Skin epidermis (tissue), 12 donors: ENCODE data around the gene FAM210A.
A peak's percentile ranks its signal among the peaks of the same experiment; 100 is the strongest.

Experiments used
- H3K27ac ChIP-seq, 21 experiments: fragments of 200-600 bp; sonication (generic) in 11 of 21; one replicate each; pipeline ENCODE4 v1.5.0; 2020; ENCODE audit warnings: mild to moderate bottlenecking in 3 of 21, inconsistent platforms in 2 of 21, moderate library complexity in 2 of 21
- H3K4me3 ChIP-seq, 7 experiments: fragments of 200-600 bp; sonication (generic) in 2 of 7; one replicate each; pipeline ENCODE4 v1.5.0; 2020; ENCODE audit warnings: inconsistent platforms in 2 of 7, mild to moderate bottlenecking in 2 of 7, moderate library complexity in 1 of 7

The FAM210A gene

DNA sequence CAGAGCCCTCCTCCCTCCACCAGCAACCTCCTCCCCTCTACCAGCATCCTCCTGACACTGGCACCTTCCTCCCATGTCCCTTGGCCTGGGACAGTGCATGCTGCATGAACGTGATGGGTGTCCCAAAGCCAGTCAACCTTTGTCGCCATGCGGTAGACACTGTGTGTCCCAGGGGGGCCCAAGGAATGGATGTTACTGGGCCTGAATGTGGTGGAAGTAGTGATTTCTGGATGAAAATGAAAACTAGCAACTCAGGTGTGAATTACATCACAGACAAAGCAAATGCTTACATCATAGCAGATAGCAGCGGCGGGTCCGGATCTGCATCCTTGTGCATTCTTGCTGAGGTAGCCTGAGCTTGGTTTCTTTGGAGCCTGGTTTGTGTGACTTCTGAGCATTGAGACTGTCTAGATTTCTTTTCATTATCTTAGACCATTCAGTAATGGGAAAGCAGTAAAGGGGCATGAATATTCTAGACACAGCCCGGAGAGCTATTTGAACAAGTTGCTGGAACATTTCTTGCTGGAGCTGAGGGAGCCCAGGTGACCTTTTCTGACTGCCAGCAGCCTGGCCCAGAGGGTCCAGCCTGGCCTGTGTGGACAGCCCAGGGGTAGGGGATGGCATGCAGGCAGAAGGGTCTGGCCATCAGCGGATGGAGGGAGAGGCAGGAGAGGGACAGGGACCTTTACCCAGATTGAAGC, 100.4 kb downstream of the FAM210A start:
- Histone ChIP-seq H3K4me3 (no peak overlapping the region), H3K27ac (peak overlapping the region in 1 of 21 experiments; percentile 19)

DNA sequence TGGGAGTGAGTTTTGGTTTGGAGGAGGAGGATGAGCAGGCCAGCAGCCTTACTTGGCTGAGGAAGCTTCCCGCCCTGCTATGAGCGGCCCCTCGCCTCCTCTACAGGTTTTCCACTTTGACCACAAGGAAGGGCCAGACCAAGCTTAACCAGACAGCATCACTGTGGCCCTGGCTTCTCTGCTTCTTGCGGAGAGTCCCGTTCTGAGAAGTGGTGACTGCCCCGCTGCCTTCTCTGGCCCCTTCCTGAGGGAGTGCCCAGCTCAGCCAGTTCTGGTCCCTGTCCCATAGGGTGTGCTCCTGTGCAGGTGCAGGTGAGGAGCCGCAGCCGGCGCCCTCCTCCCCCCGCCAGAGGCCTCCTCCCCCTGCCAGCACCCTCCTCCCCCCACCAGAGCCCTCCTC, 101.0 kb downstream of the FAM210A start:
- H3K4me3 ChIP-seq: no peak overlapping the region
- no peak overlapping the region for H3K27ac ChIP-seq

DNA sequence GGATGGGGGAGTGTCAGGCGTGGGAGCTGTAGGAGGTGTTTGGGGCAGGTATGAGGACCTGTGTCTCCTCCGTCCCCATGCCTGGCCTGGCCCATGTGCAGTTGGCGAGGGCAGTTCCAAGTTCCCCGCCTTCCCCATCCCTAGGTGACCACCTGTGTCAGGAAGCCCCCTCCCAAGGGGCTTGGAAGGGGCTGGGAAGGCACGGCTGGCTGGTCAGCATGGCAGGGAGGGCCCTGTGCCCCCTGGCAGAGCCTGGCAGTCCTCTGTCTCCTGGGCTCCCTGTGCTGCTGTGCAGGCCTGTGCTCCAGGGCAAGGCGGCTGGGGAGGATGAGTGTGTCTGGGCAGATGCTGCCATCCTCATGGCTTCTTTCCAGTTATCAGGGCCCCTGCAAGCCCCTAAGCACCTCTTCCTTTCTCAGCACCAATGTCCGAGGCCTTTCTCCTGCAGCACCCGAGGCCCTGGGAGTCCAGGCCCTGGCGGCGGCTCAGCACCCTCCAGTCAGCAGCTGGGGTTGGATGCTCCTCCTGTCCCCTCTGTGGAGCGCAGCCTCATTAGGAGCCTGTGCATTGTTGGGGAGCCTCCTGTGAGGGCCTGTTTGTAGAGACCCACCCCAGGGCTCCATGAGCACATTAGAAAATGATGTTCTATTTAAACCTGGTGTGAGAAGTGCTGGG, 101.7 kb downstream of the FAM210A start:
- H3K4me3 ChIP-seq: no peak overlapping the region
- peak overlapping the region in 1 of 21 experiments; percentile 5 for H3K27ac ChIP-seq

DNA sequence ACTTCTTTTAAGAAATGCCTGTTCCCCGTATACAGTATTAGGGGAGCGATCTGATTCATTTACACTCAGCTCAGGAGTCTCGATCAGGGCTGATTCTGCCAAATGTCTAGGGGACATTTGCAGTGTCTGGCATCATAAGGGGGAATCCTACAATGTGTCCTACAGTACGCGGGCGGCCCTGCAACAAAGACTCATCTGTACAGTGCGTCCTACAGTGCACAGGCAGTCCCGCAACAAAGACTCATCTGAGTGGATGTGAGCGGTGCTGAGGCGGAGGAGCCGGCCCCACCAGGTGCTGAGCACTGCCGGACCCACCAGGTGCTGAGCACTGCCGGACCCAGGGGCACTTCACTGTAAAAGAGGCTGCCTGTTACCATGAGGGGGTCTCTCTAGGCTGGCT, 102.5 kb downstream of the FAM210A start:
- Histone ChIP-seq H3K4me3 (no peak overlapping the region), H3K27ac (no peak overlapping the region)

DNA sequence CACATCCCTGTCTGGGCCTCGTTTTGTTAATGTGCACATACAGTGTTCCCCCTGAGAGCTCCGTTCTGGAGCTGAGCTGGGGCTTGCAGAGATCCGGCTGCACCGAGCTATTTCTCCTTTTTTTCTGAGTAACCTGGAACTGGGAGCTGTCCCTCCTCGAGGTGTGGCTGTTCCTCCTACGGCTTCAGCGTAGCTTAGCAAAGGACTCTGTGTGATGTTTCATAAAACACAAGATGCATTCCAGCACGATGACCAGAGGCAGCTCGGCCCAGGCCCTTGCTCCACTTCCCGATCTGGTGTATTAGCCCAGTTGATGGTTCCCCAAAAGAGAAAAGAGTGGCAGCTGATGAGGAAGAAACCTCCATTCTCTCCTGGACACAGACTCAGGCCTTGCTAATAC, 103.0 kb downstream of the FAM210A start:
- no peak overlapping the region for H3K27ac ChIP-seq
- no peak overlapping the region for H3K4me3 ChIP-seq

DNA sequence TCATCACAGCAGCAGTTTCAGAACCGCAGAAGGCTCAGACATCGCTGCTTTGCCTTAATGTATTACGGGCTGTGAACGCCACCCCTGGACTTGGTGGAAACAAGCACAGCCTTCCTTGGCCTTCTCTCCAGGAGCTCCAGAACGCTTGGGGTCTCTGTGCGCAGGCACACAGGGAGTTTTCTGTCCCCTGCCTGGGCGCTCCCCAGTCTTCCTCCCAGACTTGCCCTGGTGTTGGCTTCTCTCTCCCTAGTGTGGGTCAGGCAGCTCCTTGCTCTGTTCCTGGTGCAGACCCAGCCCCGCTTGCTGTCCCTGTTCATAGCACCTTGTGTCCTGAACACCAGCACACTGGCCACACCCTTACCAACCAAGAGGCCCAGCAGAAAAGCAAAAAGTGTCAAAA, 103.6 kb downstream of the FAM210A start:
- Histone ChIP-seq H3K27ac (no peak overlapping the region), H3K4me3 (no peak overlapping the region)

DNA sequence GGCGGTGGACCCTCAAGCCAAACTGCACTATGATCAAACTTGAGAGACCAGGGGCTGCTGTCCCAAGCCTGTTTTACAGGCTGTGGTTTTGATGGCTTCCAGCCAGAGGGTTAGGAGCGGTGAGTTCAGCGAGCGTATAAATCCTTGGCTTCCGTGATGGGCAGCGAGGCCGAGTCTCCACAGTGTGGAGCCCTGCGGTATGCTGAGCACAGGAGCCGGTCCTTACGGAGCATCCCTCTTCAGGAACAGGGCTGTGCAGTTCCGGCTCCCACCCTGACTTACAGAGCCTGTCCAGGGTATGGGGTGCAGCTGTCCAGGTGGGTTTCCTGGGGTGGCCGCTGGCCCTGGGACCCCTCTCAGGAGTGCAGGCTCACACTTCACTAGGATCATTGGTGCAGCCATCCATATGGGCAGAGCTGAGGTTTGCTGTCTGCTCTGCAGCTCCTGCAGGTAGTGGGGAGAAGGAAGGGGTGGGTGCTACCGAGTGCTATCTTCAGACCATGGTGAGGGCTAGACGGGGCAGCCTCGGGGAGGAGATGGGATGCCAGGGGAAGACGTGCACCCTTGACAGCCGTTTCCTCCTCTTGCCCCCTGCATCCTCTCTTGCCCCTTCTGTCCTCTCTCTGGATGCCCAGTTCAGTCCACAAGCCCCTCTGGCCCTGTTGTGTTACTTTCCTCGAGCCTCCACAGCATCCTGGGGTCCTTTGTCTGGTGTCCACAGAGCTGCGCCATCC, 104.3 kb downstream of the FAM210A start:
- H3K4me3 ChIP-seq: no peak overlapping the region
- H3K27ac ChIP-seq: no peak overlapping the region

DNA sequence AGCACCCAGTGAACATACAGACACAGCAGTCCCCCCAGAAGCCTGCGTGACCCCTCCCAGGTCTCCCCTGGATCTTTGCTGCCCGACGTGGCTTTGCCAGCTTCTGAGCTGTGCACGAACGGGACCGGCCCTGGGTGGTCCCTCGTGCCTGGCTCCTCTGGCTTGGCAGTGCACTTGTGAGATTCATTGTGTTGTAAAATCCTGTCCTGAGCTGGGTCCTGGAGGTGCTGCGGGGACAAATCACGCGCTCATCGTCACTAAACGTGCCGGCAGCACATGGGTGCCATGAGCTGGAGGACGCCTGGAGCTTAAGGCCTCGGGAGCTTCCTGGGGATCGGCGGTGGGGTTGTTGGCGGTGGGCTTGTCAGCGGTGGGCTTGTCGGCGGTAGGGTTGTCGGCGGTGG, 104.9 kb downstream of the FAM210A start:
- Histone ChIP-seq H3K27ac (no peak overlapping the region), H3K4me3 (no peak overlapping the region)

DNA sequence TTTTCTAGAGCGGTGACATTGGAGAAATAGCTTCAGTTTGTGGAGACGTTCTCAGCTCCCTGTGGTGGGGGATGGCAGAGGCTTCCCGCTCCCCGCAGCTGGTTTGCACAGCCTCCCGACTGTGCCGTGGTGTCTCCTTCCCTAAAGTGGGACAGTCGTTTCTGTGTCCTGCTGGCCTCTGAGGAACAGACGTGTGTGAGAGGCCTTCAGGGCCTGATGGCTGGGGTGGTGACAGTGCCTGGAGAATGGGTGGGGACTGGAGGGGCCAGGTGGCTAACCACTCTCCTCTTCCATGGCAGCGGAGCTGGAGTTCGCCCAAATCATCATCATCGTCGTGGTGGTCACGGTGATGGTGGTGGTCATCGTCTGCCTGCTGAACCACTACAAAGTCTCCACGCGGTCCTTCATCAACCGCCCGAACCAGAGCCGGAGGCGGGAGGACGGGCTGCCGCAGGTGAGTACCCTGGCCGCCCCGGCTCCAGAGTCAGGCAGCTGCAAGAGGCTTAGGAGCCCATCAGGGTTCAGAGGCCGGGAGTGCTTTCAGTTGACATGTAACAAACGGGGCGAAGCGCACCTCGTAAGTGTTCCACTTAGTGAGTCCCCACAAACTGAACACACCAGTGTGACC, 105.4 kb downstream of the FAM210A start:
- Histone ChIP-seq H3K27ac (no peak overlapping the region), H3K4me3 (no peak overlapping the region)

DNA sequence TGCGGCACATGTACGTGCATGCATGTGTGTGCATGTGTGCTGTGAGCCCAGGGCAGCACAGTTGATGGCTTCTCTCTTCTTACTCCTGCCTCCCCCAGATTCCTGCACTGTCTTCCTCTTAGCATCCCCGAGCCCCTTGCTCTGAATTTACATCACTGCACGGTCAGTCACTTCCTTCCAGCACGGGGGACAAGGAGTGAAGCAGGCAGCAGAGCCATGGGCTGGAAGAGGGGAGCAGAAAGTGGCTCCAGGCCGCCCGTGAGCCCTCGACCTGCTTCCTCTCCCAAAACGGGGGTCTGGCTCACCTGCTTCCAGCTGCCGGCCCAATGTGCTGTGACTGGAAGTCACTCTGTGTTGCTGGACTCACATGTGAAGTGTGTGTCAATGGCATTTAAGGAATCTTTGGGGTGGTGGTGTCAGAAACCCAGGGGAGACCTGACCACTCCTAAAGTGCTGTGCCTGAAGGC, 106.1 kb downstream of the FAM210A start:
- no peak overlapping the region for H3K27ac ChIP-seq
- no peak overlapping the region for H3K4me3 ChIP-seq

DNA sequence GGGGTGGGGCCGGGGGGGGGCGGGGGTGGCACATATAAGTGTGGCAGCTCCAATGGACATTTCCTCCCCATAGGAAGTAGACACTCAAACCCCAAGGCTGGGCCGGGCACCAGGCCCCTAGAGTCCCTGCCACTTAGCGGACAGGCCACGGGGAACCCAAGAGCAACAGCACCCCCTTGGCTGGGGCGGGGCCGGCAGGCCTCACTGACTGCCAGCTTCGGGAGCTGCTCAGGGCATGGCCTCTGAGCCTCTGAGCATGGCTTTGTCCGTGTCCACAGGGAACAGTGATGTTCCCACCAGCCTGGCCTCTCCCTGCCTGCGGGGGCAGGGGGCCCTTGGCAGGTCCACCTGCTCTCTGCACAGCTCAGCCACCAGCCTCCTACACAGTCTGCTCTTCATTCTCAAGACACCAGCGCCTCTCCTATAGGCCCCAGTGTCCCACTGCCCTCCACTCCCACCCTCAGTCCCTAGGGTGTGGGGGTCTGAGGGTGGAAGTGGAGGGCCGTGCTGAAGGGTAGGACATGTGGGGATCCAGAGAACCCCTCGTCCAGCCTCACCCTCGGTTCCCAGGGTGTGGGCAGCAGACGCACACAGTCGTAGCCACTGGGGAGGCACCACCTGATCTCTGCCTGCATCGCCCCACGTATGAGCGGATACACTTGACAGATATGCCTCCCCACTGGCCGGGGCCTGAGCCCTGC, 106.7 kb downstream of the FAM210A start:
- no peak overlapping the region for H3K27ac ChIP-seq

DNA sequence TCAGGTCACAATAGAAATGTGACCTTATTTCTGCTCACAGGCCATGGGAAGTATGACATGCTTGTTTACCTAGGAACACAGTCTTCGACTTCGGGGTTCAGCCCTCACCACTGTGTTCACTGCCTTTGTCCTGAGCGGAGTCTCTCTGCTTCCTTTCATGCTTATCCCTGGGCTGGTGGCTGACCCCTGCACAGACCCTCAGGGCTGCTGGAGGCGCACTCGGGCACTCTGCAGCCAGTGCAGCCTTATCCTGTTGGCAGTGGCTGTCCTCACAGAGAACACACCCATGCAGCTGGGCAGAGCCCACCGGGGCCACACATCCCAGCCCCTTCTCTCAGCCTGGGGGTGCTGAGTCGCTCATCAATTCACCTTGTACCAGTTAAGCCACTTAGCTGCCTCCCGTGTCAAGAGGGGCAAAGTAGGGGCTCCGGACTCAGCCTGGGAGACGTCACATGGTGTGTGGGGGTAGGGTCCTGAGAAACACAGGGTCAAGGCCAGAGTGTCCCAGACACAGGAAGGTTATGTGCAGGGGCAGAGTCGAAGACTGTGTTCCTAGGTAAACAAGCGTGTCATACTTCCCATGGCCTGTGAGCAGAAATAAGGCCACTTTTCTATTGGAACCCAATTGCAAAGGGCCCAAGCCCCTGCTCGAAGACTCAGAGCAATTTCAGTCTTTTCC, 107.5 kb downstream of the FAM210A start:
- no peak overlapping the region for H3K4me3 ChIP-seq
- peak overlapping the region in 1 of 21 experiments; percentile 27 for H3K27ac ChIP-seq

More for the DNA sequence above, 106.7 kb downstream of the FAM210A start:
- H3K4me3 ChIP-seq: no peak overlapping the region

DNA sequence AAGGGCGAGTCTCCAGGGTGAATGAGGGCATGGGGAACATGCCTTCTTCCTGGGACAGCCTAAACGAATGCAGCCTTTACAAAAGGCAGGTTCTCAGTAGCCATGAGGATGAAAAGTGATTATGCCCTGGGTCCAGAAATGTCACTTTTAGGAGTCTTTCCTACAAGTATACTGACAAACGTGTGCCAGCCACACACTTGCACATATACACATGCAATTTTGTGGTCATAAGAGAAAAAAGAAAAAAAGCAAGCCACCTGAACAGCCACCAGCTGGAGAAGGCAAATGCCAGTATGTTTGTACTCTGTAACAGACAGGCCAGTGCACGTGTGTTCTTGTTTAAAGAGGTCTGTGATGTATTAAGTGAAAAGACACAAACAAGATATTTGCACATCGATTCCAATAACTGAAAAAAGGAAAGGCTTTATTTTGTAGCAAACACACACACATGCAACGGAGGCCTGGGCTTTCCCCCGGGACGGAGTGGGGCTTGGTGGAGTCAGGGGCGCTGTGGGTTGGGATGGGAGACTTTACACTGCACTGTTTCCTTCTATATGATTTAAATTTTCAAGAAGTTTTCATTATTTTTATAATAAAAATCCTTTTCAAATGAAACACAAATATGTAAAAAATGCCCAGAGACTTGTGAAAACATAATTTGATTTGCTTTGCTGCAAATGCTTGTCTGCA, 108.4 kb downstream of the FAM210A start:
- no peak overlapping the region for H3K4me3 ChIP-seq
- H3K27ac ChIP-seq: peak overlapping the region in 1 of 21 experiments; percentile 5

DNA sequence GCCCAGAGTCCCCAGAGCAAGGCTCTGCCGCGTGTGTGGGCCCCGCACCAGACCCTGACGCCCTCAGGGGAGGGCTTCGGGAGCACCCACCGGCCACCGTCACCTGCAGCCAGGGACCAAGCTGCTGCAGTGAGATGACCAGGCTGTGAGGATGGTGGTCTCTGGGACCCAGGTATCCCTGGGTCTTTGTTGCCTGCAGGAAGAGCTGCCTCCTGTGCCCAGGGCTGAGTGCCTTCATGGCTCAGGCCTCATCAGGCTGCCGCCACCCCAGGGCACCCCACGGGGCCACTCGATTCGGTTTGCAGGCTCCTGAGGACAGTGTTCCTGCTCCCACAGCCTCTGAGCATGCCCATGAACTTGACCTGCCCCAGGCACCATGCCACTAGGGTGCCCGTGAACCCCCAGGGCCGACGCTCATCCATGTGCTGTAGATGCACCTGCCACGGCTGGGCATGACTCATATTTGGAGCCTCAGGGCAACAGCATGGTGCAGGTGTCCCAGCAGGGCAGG, 109.8 kb downstream of the FAM210A start:
- Histone ChIP-seq H3K4me3 (no peak overlapping the region), H3K27ac (peak overlapping the region in 5 of 21 experiments; percentile 8 to 93 (median 29))

DNA sequence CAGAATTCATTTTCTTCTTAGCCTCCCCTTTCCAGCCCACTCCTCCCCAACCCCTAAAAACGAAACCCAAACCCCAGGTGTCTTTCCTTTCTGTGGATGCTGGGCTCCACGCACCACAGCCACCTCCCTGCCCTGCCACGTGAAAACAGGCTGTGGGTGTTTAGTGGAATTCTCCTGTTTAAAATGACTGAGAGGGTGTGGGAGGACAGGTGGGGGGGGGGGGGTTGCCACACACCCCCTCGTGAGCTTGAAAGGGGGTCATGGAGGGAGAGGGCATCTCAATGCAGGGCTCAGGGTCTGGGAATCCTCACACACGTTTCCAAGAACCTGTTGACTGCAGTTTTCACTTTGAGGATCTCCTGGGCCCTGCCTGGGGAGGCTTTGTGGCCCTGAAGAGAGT, 110.3 kb downstream of the FAM210A start:
- H3K27ac ChIP-seq: peak overlapping the region in 8 of 21 experiments; percentile 3 to 93 (median 28)
- H3K4me3 ChIP-seq: no peak overlapping the region

DNA sequence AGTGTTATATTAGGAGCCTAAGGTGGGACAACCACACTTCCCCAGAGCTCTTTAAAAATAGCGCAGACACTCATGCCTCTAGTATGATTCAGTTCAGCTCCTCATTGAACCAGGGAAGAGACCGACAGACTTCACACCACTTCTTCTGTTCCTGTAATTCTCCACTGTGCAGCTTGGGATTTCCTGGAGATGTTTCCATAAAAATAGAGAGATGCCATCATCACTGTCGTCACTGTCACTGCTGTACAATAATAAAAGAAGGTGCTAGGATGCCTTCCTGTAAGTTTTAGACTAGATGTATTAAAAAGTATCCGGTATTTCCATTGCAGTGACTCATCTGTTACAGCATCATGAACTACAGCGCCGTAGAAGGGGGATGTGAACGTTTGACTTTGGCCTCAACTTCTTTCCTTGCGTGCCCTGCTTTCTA, 110.9 kb downstream of the FAM210A start:
- H3K27ac ChIP-seq: peak overlapping the region in 13 of 21 experiments; percentile 7 to 93 (median 72)

DNA sequence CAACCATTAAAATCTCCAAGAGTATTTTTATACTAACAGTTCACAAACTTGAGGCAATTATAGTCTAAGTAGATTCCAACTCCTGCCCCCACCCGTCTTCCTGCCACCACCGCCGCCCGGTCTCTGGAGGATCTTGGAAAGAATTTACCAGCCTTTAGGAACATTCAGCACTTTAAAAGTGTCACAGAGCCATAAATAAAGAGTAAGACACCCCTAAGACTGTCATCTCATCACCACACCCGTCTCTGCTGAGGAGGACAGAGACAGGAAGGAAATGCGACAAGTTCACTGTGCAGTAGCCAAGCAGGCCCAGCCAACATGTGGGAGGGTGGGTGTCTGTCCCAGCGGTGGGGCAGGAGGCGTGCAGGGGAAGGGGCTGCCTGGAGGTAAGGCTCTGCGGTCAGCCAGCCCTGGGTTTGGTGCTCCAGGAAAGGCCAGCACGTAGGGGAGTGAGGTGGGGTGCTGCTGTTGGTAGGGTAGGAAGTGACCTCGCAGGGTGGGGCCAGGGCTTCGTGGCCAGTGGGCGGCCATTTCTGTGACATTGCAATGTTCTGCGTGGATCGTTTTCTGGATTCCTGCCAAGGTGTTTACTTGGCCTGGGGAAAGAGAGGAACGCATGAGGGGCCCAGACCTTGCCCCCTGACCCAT, 111.6 kb downstream of the FAM210A start:
- peak overlapping the region in 17 of 21 experiments; percentile 2 to 93 (median 67) for H3K27ac ChIP-seq
- H3K4me3 ChIP-seq: no peak overlapping the region

More for the DNA sequence above, 110.9 kb downstream of the FAM210A start:
- no peak overlapping the region for H3K4me3 ChIP-seq
